K562 (cell line): ENCODE measurements around the gene B4GALNT4. TPM values are rescaled to one million over a fixed set of nuclear protein-coding genes. Genes with fewer than 3 reads are reported as not detected.

Experiments used
- CHD2 ChIP-seq: IDR thresholded peaks from 2 replicates; pipeline ENCODE4 v1.6.1; 2011; ENCODE audit warnings: low read depth, low read length
- DMBX1 ChIP-seq: fragments of 250-450 bp; sonication (Bioruptor Pico); IDR thresholded peaks from 2 replicates; pipeline ENCODE4 v1.8.0; 2022; ENCODE audit warnings: inconsistent platforms, mild to moderate bottlenecking, moderate library complexity, borderline replicate concordance
- EWSR1 ChIP-seq: fragments of 450-650 bp; IDR thresholded peaks from 2 replicates; pipeline ENCODE4 v1.6.1; 2018; ENCODE audit warnings: borderline replicate concordance, mild to moderate bottlenecking, low read depth, moderate library complexity; ENCODE audit not compliant: partially characterized antibody
- MEIS2 ChIP-seq: fragments of 450-650 bp; IDR thresholded peaks from 2 replicates; pipeline ENCODE4 v1.6.1; 2014; ENCODE audit warnings: mild to moderate bottlenecking; ENCODE audit not compliant: partially characterized antibody
- TBP ChIP-seq: optimal IDR thresholded peaks from 2 replicates; pipeline ENCODE3; 2011; ENCODE audit warnings: low read depth, low read length, improper control_type of control experiment
- polyA plus RNA-seq, 8 experiments: library from polyadenylated mRNA; depleted of rRNA in 4 of 8; stranded (reverse) in 5 of 8; unstranded in 3 of 8; fragments of >200 nt; fragmentation: Nextera tagmentation in 2 of 8; fragmentation: Illumina TruSeq in 1 of 8; extraction: Ambion mirVana in 2 of 8; extraction: Trizol in 1 of 8; gene quantifications; 2 replicates each; pipeline versions ENCODE4 v1.2.1 to v1.2.3, GENCODE V29; 2011 to 2014; ENCODE audit warnings: inconsistent platforms in 1 of 8, missing spikeins in 1 of 8
- total RNA-seq, 7 experiments: library from RNA; depleted of rRNA in 6 of 7; stranded (reverse); fragments of >200 nt in 6 of 7; fragmentation: Illumina TruSeq in 2 of 7; extraction: Trizol in 2 of 7; gene quantifications; 2 replicates each; pipeline versions ENCODE4 v1.2.1 to v1.2.3, GENCODE V29; 2011 to 2021; ENCODE audit warnings: low replicate concordance in 1 of 7
- TF ChIP-seq, protein P1 (sequence below): sonication (generic); formaldehyde crosslinking; IDR thresholded peaks from 2 replicates; pipeline ENCODE4 v1.8.0; 2023; ENCODE audit warnings: missing genetic modification reagents, mild to moderate bottlenecking, borderline replicate concordance
- TF ChIP-seq, protein P2 (sequence below): fragments of 250-450 bp; sonication (Bioruptor Pico); IDR thresholded peaks from 2 replicates; pipeline ENCODE4 v1.8.0; 2021; ENCODE audit warnings: mild to moderate bottlenecking, moderate library complexity
- TF ChIP-seq, protein P3 (sequence below): fragments of 450-650 bp; formaldehyde crosslinking; conservative IDR thresholded peaks from 2 replicates; pipeline ENCODE4 v1.4.0; 2022; ENCODE audit warnings: mild to moderate bottlenecking, missing genetic modification characterization
- TF ChIP-seq, protein P4 (sequence below), 2 experiments: fragments of 200-800 bp in 1 of 2; sonication (Bioruptor generic) in 1 of 2; sonication (generic) in 1 of 2; formaldehyde crosslinking in 1 of 2; IDR thresholded peaks in 1 of 2; conservative IDR thresholded peaks in 1 of 2; 2 replicates each; pipeline versions ENCODE4 v1.5.0 to v1.6.1; 2016 to 2020; ENCODE audit warnings: missing compliant biosample characterization in 1 of 2, missing genetic modification characterization in 1 of 2, missing genetic modification reagents in 1 of 2
- TF ChIP-seq, protein P5 (sequence below), 2 experiments: fragments of 450-650 bp in 1 of 2; sonication (generic) in 1 of 2; formaldehyde crosslinking in 1 of 2; IDR thresholded peaks in 1 of 2; conservative IDR thresholded peaks in 1 of 2; 2 replicates each; pipeline versions ENCODE4 v1.6.1 to v1.8.1; 2016 to 2023; ENCODE audit warnings: mild to moderate bottlenecking in 2 of 2, moderate library complexity in 2 of 2, inconsistent platforms in 1 of 2, missing genetic modification reagents in 1 of 2
- TF ChIP-seq, protein P6 (sequence below): fragments of 450-650 bp; IDR thresholded peaks from 2 replicates; pipeline ENCODE4 v1.7.1; 2018; ENCODE audit warnings: mild to moderate bottlenecking, low read depth; ENCODE audit not compliant: partially characterized antibody

The B4GALNT4 gene
- total and polyA plus RNA-seq, 9 of the 15 experiments (the other 6 are each of a cell fraction or from before 2014, with no cell fraction given), result 0.20 to 37.1 (median 10.8) TPM; not detected in 1

DNA sequence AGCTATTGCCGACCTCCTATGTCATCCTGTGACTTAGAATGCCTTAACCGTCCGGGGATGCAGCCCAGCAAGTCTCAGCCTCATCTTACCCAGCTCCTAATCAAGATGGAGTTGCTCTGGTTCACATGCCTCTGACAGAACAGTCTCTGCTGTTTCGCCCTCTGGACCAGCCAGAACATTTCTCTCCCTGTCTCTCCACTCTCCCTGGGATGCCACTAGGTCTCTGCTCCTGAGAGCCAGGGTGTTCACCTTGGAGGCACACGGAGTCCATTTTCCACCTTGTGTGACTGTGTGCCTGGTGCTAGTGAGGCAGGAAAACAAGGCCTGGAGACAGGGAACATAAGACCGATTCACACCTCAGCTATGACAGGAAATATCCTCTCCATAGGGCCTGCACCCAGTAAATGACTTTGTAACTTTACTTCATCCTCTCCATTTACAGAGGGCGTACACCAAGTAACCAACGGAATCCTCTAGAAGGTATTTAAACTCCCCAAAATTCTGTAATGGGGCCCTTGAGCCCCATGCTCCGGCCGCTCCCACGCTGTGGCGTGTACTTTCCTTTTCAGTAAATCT is 16.8 kb upstream of the B4GALNT4 start (continued):
- TF ChIP-seq, protein P1, sequence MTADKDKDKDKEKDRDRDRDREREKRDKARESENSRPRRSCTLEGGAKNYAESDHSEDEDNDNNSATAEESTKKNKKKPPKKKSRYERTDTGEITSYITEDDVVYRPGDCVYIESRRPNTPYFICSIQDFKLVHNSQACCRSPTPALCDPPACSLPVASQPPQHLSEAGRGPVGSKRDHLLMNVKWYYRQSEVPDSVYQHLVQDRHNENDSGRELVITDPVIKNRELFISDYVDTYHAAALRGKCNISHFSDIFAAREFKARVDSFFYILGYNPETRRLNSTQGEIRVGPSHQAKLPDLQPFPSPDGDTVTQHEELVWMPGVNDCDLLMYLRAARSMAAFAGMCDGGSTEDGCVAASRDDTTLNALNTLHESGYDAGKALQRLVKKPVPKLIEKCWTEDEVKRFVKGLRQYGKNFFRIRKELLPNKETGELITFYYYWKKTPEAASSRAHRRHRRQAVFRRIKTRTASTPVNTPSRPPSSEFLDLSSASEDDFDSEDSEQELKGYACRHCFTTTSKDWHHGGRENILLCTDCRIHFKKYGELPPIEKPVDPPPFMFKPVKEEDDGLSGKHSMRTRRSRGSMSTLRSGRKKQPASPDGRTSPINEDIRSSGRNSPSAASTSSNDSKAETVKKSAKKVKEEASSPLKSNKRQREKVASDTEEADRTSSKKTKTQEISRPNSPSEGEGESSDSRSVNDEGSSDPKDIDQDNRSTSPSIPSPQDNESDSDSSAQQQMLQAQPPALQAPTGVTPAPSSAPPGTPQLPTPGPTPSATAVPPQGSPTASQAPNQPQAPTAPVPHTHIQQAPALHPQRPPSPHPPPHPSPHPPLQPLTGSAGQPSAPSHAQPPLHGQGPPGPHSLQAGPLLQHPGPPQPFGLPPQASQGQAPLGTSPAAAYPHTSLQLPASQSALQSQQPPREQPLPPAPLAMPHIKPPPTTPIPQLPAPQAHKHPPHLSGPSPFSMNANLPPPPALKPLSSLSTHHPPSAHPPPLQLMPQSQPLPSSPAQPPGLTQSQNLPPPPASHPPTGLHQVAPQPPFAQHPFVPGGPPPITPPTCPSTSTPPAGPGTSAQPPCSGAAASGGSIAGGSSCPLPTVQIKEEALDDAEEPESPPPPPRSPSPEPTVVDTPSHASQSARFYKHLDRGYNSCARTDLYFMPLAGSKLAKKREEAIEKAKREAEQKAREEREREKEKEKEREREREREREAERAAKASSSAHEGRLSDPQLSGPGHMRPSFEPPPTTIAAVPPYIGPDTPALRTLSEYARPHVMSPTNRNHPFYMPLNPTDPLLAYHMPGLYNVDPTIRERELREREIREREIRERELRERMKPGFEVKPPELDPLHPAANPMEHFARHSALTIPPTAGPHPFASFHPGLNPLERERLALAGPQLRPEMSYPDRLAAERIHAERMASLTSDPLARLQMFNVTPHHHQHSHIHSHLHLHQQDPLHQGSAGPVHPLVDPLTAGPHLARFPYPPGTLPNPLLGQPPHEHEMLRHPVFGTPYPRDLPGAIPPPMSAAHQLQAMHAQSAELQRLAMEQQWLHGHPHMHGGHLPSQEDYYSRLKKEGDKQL (CRISPR knock-in tag), result no peak
- peak; percentile 99 for TF ChIP-seq DMBX1 (CRISPR knock-in tag)
- no peak for TF ChIP-seq TBP
- TF ChIP-seq, protein P2, sequence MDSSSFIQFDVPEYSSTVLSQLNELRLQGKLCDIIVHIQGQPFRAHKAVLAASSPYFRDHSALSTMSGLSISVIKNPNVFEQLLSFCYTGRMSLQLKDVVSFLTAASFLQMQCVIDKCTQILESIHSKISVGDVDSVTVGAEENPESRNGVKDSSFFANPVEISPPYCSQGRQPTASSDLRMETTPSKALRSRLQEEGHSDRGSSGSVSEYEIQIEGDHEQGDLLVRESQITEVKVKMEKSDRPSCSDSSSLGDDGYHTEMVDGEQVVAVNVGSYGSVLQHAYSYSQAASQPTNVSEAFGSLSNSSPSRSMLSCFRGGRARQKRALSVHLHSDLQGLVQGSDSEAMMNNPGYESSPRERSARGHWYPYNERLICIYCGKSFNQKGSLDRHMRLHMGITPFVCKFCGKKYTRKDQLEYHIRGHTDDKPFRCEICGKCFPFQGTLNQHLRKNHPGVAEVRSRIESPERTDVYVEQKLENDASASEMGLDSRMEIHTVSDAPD (CRISPR knock-in tag), result peak; percentile 77
- TF ChIP-seq, protein P3, sequence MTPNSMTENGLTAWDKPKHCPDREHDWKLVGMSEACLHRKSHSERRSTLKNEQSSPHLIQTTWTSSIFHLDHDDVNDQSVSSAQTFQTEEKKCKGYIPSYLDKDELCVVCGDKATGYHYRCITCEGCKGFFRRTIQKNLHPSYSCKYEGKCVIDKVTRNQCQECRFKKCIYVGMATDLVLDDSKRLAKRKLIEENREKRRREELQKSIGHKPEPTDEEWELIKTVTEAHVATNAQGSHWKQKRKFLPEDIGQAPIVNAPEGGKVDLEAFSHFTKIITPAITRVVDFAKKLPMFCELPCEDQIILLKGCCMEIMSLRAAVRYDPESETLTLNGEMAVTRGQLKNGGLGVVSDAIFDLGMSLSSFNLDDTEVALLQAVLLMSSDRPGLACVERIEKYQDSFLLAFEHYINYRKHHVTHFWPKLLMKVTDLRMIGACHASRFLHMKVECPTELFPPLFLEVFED, result peak; percentile 96
- no peak for TF ChIP-seq EWSR1
- TF ChIP-seq, protein P4, sequence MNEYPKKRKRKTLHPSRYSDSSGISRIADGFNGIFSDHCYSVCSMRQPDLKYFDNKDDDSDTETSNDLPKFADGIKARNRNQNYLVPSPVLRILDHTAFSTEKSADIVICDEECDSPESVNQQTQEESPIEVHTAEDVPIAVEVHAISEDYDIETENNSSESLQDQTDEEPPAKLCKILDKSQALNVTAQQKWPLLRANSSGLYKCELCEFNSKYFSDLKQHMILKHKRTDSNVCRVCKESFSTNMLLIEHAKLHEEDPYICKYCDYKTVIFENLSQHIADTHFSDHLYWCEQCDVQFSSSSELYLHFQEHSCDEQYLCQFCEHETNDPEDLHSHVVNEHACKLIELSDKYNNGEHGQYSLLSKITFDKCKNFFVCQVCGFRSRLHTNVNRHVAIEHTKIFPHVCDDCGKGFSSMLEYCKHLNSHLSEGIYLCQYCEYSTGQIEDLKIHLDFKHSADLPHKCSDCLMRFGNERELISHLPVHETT (CRISPR knock-in tag; conservative IDR thresholded peaks at IDR 0.05 in 1 of 2, IDR thresholded peaks at IDR 0.05 in 1 of 2), result peak in 1 of 2 experiments; percentile 84; a peak in 2 of 4 replicates
- TF ChIP-seq, protein P5, sequence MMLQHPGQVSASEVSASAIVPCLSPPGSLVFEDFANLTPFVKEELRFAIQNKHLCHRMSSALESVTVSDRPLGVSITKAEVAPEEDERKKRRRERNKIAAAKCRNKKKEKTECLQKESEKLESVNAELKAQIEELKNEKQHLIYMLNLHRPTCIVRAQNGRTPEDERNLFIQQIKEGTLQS (IDR thresholded peaks at IDR 0.05), result no peak
- TF ChIP-seq, protein P5 (CRISPR knock-in tag; conservative IDR thresholded peaks at IDR 0.05), result no peak
- no peak for TF ChIP-seq CHD2
- TF ChIP-seq MEIS2, result no peak
- TF ChIP-seq, protein P6, sequence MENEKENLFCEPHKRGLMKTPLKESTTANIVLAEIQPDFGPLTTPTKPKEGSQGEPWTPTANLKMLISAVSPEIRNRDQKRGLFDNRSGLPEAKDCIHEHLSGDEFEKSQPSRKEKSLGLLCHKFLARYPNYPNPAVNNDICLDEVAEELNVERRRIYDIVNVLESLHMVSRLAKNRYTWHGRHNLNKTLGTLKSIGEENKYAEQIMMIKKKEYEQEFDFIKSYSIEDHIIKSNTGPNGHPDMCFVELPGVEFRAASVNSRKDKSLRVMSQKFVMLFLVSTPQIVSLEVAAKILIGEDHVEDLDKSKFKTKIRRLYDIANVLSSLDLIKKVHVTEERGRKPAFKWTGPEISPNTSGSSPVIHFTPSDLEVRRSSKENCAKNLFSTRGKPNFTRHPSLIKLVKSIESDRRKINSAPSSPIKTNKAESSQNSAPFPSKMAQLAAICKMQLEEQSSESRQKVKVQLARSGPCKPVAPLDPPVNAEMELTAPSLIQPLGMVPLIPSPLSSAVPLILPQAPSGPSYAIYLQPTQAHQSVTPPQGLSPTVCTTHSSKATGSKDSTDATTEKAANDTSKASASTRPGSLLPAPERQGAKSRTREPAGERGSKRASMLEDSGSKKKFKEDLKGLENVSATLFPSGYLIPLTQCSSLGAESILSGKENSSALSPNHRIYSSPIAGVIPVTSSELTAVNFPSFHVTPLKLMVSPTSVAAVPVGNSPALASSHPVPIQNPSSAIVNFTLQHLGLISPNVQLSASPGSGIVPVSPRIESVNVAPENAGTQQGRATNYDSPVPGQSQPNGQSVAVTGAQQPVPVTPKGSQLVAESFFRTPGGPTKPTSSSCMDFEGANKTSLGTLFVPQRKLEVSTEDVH, result no peak
